Endodermal cell (in vitro differentiated cells): ENCODE data around the gene MAP6. TPM values are rescaled to one million over a fixed set of nuclear protein-coding genes. Genes with fewer than 3 reads are reported as not detected.

Experiments used
- DNase-seq: peaks from one replicate; pipeline ENCODE4 v3.0.0-alpha.2; 2017
- H3K27ac ChIP-seq: 2 replicates; pipeline ENCODE4 v1.5.1; 2013; ENCODE audit warnings: mild to moderate bottlenecking, low read depth, low read length, moderate library complexity
- H3K27me3 ChIP-seq: 2 replicates; pipeline ENCODE4 v1.6.1; 2013; ENCODE audit warnings: mild to moderate bottlenecking, low read length, moderate library complexity; ENCODE audit not compliant: insufficient read depth, control insufficient read depth, poor library complexity, severe bottlenecking
- H3K36me3 ChIP-seq: 2 replicates; pipeline ENCODE4 v1.7.0; 2013; ENCODE audit warnings: mild to moderate bottlenecking, low read length, moderate library complexity; ENCODE audit not compliant: control insufficient read depth, insufficient read depth
- H3K4me1 ChIP-seq: one replicate; pipeline ENCODE4 v1.7.0; 2013; ENCODE audit warnings: low read length; ENCODE audit not compliant: control insufficient read depth, insufficient read depth
- H3K4me3 ChIP-seq: 2 replicates; pipeline ENCODE4 v1.5.1; 2013; ENCODE audit warnings: mild to moderate bottlenecking, low read length, moderate library complexity
- H3K9ac ChIP-seq: 2 replicates; pipeline ENCODE4 v1.6.1; 2013; ENCODE audit warnings: mild to moderate bottlenecking, low read length, moderate library complexity; ENCODE audit not compliant: poor library complexity, severe bottlenecking; ENCODE audit errors: extremely low read depth
- H3K9me3 ChIP-seq: 2 replicates; pipeline ENCODE4 v1.6.1; 2013; ENCODE audit warnings: mild to moderate bottlenecking, low read length, moderate library complexity; ENCODE audit not compliant: control insufficient read depth
- H3K27ac Mint-ChIP-seq: 2 replicates; pipeline ENCODE4 v1.8.0; 2020; ENCODE audit warnings: mixed read lengths
- H3K27me3 Mint-ChIP-seq: 2 replicates; pipeline ENCODE4 v1.8.0; 2021; ENCODE audit warnings: mild to moderate bottlenecking, mixed read lengths; ENCODE audit not compliant: insufficient read depth
- H3K36me3 Mint-ChIP-seq: 2 replicates; pipeline ENCODE4 v1.8.0; 2020; ENCODE audit warnings: low read depth, mixed read lengths
- H3K4me1 Mint-ChIP-seq: 2 replicates; pipeline ENCODE4 v1.8.0; 2020; ENCODE audit warnings: mixed read lengths
- H3K4me3 Mint-ChIP-seq: 2 replicates; pipeline ENCODE4 v1.8.0; 2020; ENCODE audit warnings: mild to moderate bottlenecking, moderate library complexity, mixed read lengths
- H3K9me3 Mint-ChIP-seq: 2 replicates; pipeline ENCODE4 v1.8.0; 2020; ENCODE audit warnings: mild to moderate bottlenecking, mixed read lengths
- WGBS, 2 experiments: methylation state at CpG; one replicate each; pipeline versions ENCODE4 v1.1.5 to v1.1.7; 2013; ENCODE audit warnings: missing lambda C conversion rate in 2 of 2, mixed read lengths in 1 of 2; ENCODE audit not compliant: insufficient coverage in 1 of 2, insufficient read length in 1 of 2; 5-methylcytosine and 5-hydroxymethylcytosine counted together
- total RNA-seq, 2 donors: library from RNA; stranded (reverse); fragmentation: NEBNext Ultra II Directional in 1 of 2; extraction: Animal tissue kit (Norgen Biotek cat#: 25700) in 1 of 2; gene quantifications; 2 replicates in 1 of 2; 3 replicates in 1 of 2; pipeline ENCODE4 v1.2.1, GENCODE V29; 2021
- TF ChIP-seq, protein P1 (sequence below): fragments of 200-600 bp; sonication (generic); conservative IDR thresholded peaks from 2 replicates; pipeline ENCODE4 v1.5.0; 2021; ENCODE audit warnings: antibody characterized with exemption, mild to moderate bottlenecking

The MAP6 gene
- total RNA-seq, 2 donors from 2014 or later, result 1.9 to 4.2 TPM

DNA sequence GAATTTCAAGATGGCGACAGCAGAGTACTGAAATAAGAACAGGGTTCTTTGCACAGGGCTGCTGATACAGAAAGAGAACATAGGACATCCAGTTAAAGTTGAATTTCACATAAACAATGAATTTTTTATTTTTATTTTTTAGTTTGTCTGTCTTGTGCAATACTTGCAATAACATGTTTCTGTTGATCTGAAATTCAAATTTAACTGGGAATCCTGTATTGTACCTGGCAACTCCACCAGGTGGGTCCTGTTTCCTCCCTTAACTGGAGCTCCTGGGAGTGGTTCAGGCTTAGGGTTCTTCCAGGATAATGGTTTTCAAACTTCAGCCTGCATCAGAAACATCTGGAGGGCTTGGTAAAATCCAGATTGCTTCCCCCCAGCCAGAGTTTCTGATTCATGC is 121.7 kb downstream of the MAP6 start:
- H3K4me3 ChIP-seq, result no peak overlapping the region
- no peaks in the 10 kb centered on the region for H3K27me3 ChIP-seq
- Mint-ChIP-seq H3K4me3 (no peak overlapping the region), H3K27me3 (peaks cover 5% of the 10 kb centered on the region), H3K36me3 (no peaks in the 10 kb centered on the region), H3K4me1 (peaks cover 11% of the 10 kb centered on the region), H3K9me3 (no peaks in the 10 kb centered on the region), H3K27ac (no peak overlapping the region)
- H3K36me3 ChIP-seq, result no peaks in the 10 kb centered on the region
- H3K9ac ChIP-seq, result no peak overlapping the region
- DNase-seq, result no peak
- peaks cover 3% of the 10 kb centered on the region for H3K4me1 ChIP-seq
- no peaks in the 10 kb centered on the region for H3K9me3 ChIP-seq
- 90 to 100% methylated on average over 1 of the region's 1 CpG for WGBS, 2 experiments
- TF ChIP-seq, protein P1, sequence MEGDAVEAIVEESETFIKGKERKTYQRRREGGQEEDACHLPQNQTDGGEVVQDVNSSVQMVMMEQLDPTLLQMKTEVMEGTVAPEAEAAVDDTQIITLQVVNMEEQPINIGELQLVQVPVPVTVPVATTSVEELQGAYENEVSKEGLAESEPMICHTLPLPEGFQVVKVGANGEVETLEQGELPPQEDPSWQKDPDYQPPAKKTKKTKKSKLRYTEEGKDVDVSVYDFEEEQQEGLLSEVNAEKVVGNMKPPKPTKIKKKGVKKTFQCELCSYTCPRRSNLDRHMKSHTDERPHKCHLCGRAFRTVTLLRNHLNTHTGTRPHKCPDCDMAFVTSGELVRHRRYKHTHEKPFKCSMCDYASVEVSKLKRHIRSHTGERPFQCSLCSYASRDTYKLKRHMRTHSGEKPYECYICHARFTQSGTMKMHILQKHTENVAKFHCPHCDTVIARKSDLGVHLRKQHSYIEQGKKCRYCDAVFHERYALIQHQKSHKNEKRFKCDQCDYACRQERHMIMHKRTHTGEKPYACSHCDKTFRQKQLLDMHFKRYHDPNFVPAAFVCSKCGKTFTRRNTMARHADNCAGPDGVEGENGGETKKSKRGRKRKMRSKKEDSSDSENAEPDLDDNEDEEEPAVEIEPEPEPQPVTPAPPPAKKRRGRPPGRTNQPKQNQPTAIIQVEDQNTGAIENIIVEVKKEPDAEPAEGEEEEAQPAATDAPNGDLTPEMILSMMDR, result no peak
- H3K27ac ChIP-seq, result no peak overlapping the region

DNA sequence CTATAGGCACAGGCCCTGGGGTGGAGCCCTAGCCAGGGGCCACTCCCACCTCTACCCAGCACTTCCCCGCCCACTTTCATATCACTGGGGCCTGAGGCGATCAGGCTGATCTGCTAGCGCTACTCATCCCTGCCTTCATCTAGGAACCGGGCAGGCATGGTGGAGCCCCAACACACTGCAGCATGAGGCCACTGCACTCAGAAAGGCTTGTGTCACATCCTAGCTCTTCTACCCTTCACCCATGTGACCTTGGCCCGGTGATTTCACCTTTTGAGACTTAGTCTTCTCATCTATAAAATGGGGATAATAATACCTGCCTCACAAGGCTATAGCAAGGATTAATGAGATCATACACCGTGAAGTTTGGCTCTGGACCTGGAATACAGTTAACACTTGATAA is 125.0 kb downstream of the MAP6 start:
- TF ChIP-seq, protein P1, result no peak
- H3K4me3 ChIP-seq, result no peak overlapping the region
- Mint-ChIP-seq H3K36me3 (no peaks in the 10 kb centered on the region), H3K27me3 (peaks cover 5% of the 10 kb centered on the region), H3K27ac (no peak overlapping the region), H3K9me3 (no peaks in the 10 kb centered on the region), H3K4me3 (no peak overlapping the region), H3K4me1 (peaks cover 15% of the 10 kb centered on the region)
- no peak for DNase-seq
- H3K36me3 ChIP-seq, result no peaks in the 10 kb centered on the region
- H3K9ac ChIP-seq, result no peak overlapping the region
- no peak overlapping the region for H3K27ac ChIP-seq
- H3K27me3 ChIP-seq, result no peaks in the 10 kb centered on the region
- 94% methylated on average over 6 of the region's 6 CpGs for WGBS, 2 experiments
- H3K4me1 ChIP-seq, result peaks cover 3% of the 10 kb centered on the region
- H3K9me3 ChIP-seq, result no peaks in the 10 kb centered on the region

DNA sequence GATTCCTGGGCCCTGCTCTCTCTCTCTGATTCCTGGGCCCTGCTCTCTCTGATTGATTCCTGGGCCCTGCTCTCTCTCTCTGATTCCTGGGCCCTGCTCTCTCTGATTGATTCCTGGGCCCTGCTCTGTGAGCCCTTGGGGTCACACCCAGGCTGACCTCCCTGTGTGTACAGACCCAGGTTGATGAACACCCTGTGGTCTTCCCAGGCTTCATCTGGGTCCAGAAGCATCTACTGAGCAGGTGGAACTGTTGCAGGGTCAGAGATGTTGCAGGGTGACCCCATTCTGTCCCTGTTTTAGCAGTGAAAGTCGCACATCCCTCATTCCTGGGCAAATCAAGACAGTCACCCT is 126.8 kb downstream of the MAP6 start:
- no peaks in the 10 kb centered on the region for H3K27me3 ChIP-seq
- H3K4me1 Mint-ChIP-seq, result peaks cover 23% of the 10 kb centered on the region
- H3K9me3 Mint-ChIP-seq, result no peaks in the 10 kb centered on the region
- no peaks in the 10 kb centered on the region for H3K9me3 ChIP-seq
- no peaks in the 10 kb centered on the region for H3K36me3 Mint-ChIP-seq
- no peak for DNase-seq
- H3K4me1 ChIP-seq, result peaks cover 9% of the 10 kb centered on the region
- H3K27ac Mint-ChIP-seq, result no peak overlapping the region
- H3K27ac ChIP-seq, result no peak overlapping the region
- no peaks in the 10 kb centered on the region for H3K36me3 ChIP-seq
- H3K27me3 Mint-ChIP-seq, result peaks cover 5% of the 10 kb centered on the region
- H3K9ac ChIP-seq, result no peak overlapping the region
- TF ChIP-seq, protein P1, result no peak
- H3K4me3 ChIP-seq, result no peak overlapping the region
- WGBS, 2 experiments, result 92 to 100% methylated on average over 1 of the region's 1 CpG
- no peak overlapping the region for H3K4me3 Mint-ChIP-seq
